HCT116 (cell line): ENCODE measurements around the gene TACC2. TPM values are rescaled to one million over a fixed set of nuclear protein-coding genes. Genes with fewer than 3 reads are reported as not detected.
"Not testable (repeated sequence)": the region's sequence is repeated elsewhere in the genome, so short reads cannot be mapped to it uniquely, and the experiment has no call there.

Source experiments
- ATAC-seq: fragments of 200-7000 bp; cut with Tn5 transposase; 2 replicates; pipeline ENCODE4 v1.9.1; 2020; ENCODE audit warnings: mild to moderate bottlenecking, moderate library complexity
- BruUV-seq: library from RNA; stranded (reverse); fragments of 400-500 nt; replicated peaks from 2 replicates; lab custom pipeline; 2021; lab: Mats Ljungman, UMichigan
- CTCF ChIA-PET: fragments of 300-600 bp; sonication (Branson Sonifier 250); formaldehyde crosslinking; loops from one replicate; lab custom pipeline; 2021; ENCODE audit warnings: antibody characterized with exemption; lab: Charles Lee
- POLR2A ChIA-PET: fragments of 300-600, 350-600 bp; sonication (Branson Sonifier 250); formaldehyde crosslinking; loops from one replicate; lab custom pipeline; 2021; ENCODE audit warnings: antibody characterized with exemption; lab: Charles Lee
- RAD21 ChIA-PET, 2 experiments: fragments of 300-600 bp; sonication (Branson Sonifier 250); formaldehyde crosslinking; loops; one replicate each; lab custom pipeline; 2023; ENCODE audit warnings: low total read pairs in 2 of 2; ENCODE audit not compliant: uncharacterized antibody in 2 of 2, unreplicated experiment in 2 of 2, low non-redundant PET in 1 of 2; lab: Charles Lee
- DNase-seq: peaks from one replicate; pipeline ENCODE4 v3.0.0-alpha.2; 2010; ENCODE audit warnings: low read depth, low spot score
- H2AFZ ChIP-seq: fragments of 200-600 bp; shearing (Covaris generic), sonication (generic); 2 replicates; pipeline ENCODE4 v1.6.1; 2017; ENCODE audit warnings: low read depth, mixed run types, mixed read lengths, antibody characterized with exemption, low read length; ENCODE audit not compliant: poor library complexity, severe bottlenecking
- H3K27ac ChIP-seq: 2 replicates; pipeline ENCODE4 v1.5.1; 2012; ENCODE audit warnings: low read depth, low read length
- H3K27me3 ChIP-seq: fragments of 200-600 bp; sonication (generic); 2 replicates; pipeline ENCODE4 v1.6.1; 2016; ENCODE audit warnings: mixed run types, low read length, mixed read lengths; ENCODE audit not compliant: insufficient read depth
- H3K36me3 ChIP-seq, 2 experiments: fragments of 200-500 bp in 1 of 2; fragments of 200-600 bp in 1 of 2; sonication (Bioruptor generic) in 1 of 2; sonication (generic) in 1 of 2; 2 replicates each; pipeline versions ENCODE4 v1.5.1 to v1.6.1; 2014 to 2016; ENCODE audit warnings: low read length in 2 of 2, inconsistent platforms in 1 of 2, mixed read lengths in 1 of 2, mixed run types in 1 of 2; ENCODE audit not compliant: insufficient read depth in 2 of 2, control insufficient read depth in 1 of 2
- H3K4me1 ChIP-seq, 2 experiments: fragments of 200-600 bp in 1 of 2; sonication (generic) in 1 of 2; 2 replicates each; pipeline versions ENCODE4 v1.5.1 to v1.6.1; 2012 to 2017; ENCODE audit warnings: low read length in 2 of 2, inconsistent platforms in 1 of 2, mild to moderate bottlenecking in 1 of 2, mixed read lengths in 1 of 2, mixed run types in 1 of 2, moderate library complexity in 1 of 2; ENCODE audit not compliant: insufficient read depth in 2 of 2, control insufficient read depth in 1 of 2
- H3K4me2 ChIP-seq: fragments of 200-600 bp; sonication (generic); 2 replicates; pipeline ENCODE4 v1.6.1; 2017; ENCODE audit warnings: mixed run types, low read length, mixed read lengths
- H3K4me3 ChIP-seq, 2 experiments: fragments of 200-600 bp in 1 of 2; sonication (generic) in 1 of 2; replicated peaks in 1 of 2; 2 replicates each; pipeline ENCODE4 v1.5.1; 2011 to 2016; ENCODE audit warnings: low read length in 2 of 2, control low read depth in 1 of 2, low read depth in 1 of 2, mild to moderate bottlenecking in 1 of 2, mixed read lengths in 1 of 2, mixed run types in 1 of 2
- H3K79me2 ChIP-seq: fragments of 200-600 bp; sonication (generic); 2 replicates; pipeline ENCODE4 v1.6.1; 2017; ENCODE audit warnings: mild to moderate bottlenecking, mixed run types, low read length, moderate library complexity, mixed read lengths; ENCODE audit not compliant: insufficient read depth
- H3K9ac ChIP-seq: fragments of 200-600 bp; sonication (generic); 2 replicates; pipeline ENCODE4 v1.6.1; 2016; ENCODE audit warnings: low read length, mixed read lengths
- H3K9me2 ChIP-seq: fragments of 200-600 bp; sonication (generic), shearing (Covaris generic); 2 replicates; pipeline ENCODE4 v1.6.1; 2017; ENCODE audit warnings: mixed run types, mild to moderate bottlenecking, moderate library complexity; ENCODE audit not compliant: insufficient read depth
- H3K9me3 ChIP-seq, 2 experiments: fragments of 200-500 bp in 1 of 2; fragments of 200-600 bp in 1 of 2; sonication (Bioruptor generic) in 1 of 2; sonication (generic) in 1 of 2; 2 replicates each; pipeline ENCODE4 v1.6.1; 2014 to 2017; ENCODE audit warnings: low read length in 2 of 2, mixed read lengths in 2 of 2, inconsistent platforms in 1 of 2, low read depth in 1 of 2, mild to moderate bottlenecking in 1 of 2, mixed run types in 1 of 2, moderate library complexity in 1 of 2; ENCODE audit not compliant: control insufficient read depth in 1 of 2, insufficient read depth in 1 of 2
- H4K20me1 ChIP-seq: fragments of 200-600 bp; sonication (generic), shearing (Covaris generic); 2 replicates; pipeline ENCODE4 v1.6.1; 2017; ENCODE audit warnings: mixed run types, mild to moderate bottlenecking, moderate library complexity; ENCODE audit not compliant: insufficient read depth
- ATF3 ChIP-seq: IDR thresholded peaks from 2 replicates; pipeline ENCODE4 v1.6.1; 2012
- CBX3 ChIP-seq: IDR thresholded peaks from 2 replicates; pipeline ENCODE4 v1.6.1; 2012; ENCODE audit warnings: low read depth
- CTCF ChIP-seq, 3 experiments: fragments of 200-600 bp in 1 of 3; sonication (generic) in 1 of 3; IDR thresholded peaks in 2 of 3; conservative IDR thresholded peaks in 1 of 3; 2 replicates each; pipeline ENCODE4 v1.5.1; 2012 to 2017; ENCODE audit warnings: low read depth in 2 of 3, low read length in 2 of 3, antibody characterized with exemption in 1 of 3, borderline replicate concordance in 1 of 3, control low read depth in 1 of 3, mild to moderate bottlenecking in 1 of 3, mixed read lengths in 1 of 3, mixed run types in 1 of 3, moderate library complexity in 1 of 3; ENCODE audit not compliant: insufficient read depth in 1 of 3
- EGR1 ChIP-seq: IDR thresholded peaks from 2 replicates; pipeline ENCODE4 v1.6.1; 2012; ENCODE audit warnings: low read depth
- ELF1 ChIP-seq: IDR thresholded peaks from 2 replicates; pipeline ENCODE4 v1.6.1; 2012; ENCODE audit warnings: low read depth, borderline replicate concordance
- EZH2 ChIP-seq: fragments of 200-600 bp; sonication (generic); IDR thresholded peaks from 2 replicates; pipeline ENCODE4 v1.6.1; 2017; ENCODE audit warnings: antibody characterized with exemption, mixed run types
- EZH2phosphoT487 ChIP-seq: fragments of 200-600 bp; IDR thresholded peaks from 2 replicates; pipeline ENCODE4 v1.6.1; 2018; ENCODE audit warnings: antibody characterized with exemption, borderline replicate concordance
- JUND ChIP-seq: IDR thresholded peaks from 2 replicates; pipeline ENCODE4 v1.6.1; 2012
- MAX ChIP-seq: IDR thresholded peaks from 2 replicates; pipeline ENCODE4 v1.6.1; 2012
- SIN3A ChIP-seq: IDR thresholded peaks from 2 replicates; pipeline ENCODE4 v1.6.1; 2012; ENCODE audit warnings: low read depth
- SP1 ChIP-seq: IDR thresholded peaks from 2 replicates; pipeline ENCODE4 v1.6.1; 2012; ENCODE audit warnings: low read depth
- TCF7L2 ChIP-seq: IDR thresholded peaks from 2 replicates; pipeline ENCODE4 v1.7.0; 2011; ENCODE audit warnings: borderline replicate concordance, inconsistent platforms; ENCODE audit not compliant: insufficient read depth, insufficient read length; ENCODE audit errors: extremely low read depth
- ZBTB33 ChIP-seq: IDR thresholded peaks from 2 replicates; pipeline ENCODE4 v1.6.1; 2011; ENCODE audit warnings: mild to moderate bottlenecking, low read length, moderate library complexity; ENCODE audit not compliant: insufficient replicate concordance; ENCODE audit errors: extremely low read depth
- ZFX ChIP-seq: fragments of 450-650 bp; IDR thresholded peaks from 2 replicates; pipeline ENCODE4 v1.6.1; 2017
- ZNF274 ChIP-seq: fragments of 200-500 bp; sonication (Bioruptor generic); IDR thresholded peaks from 2 replicates; pipeline ENCODE4 v1.6.1; 2014; ENCODE audit warnings: mild to moderate bottlenecking, low read depth, low read length, inconsistent platforms
- intact Hi-C: fragments of 100-400 bp; cut with micrococcal nuclease; formaldehyde crosslinking; loops from 2 replicates; pipeline ENCODE4 v1.10.0; 2022
- total RNA-seq: library from RNA; stranded (reverse); gene quantifications from one replicate; pipeline ENCODE4 v1.2.1, GENCODE V29; 2021; ENCODE audit not compliant: unreplicated experiment

TACC2 gene
- total RNA-seq, 1 experiment from 2014 or later = 38.6 TPM

GRCh38 chr10:121990015-121990677 lies 1.2 kb downstream of the TACC2 start:
- intact Hi-C loops = no loop called here
- DNase-seq (no peak), ATAC-seq (no peak)
- H2AFZ ChIP-seq = no peak overlapping the region
- no peaks in the 10 kb centered on the region for H4K20me1 ChIP-seq
- POLR2A ChIA-PET = no interaction called here
- no peak overlapping the region for H3K4me3 ChIP-seq
- H3K27ac ChIP-seq = no peak overlapping the region
- H3K9me3 ChIP-seq = peaks cover under 1 to 8% of the 10 kb centered on the region in 2 experiments; a peak in 2 of 4 replicates
- H3K4me1 ChIP-seq = peaks cover 18 to 25% of the 10 kb centered on the region in 2 experiments
- no peak overlapping the region for H3K4me2 ChIP-seq
- no peaks in the 10 kb centered on the region for H3K36me3 ChIP-seq
- no peaks in the 10 kb centered on the region for H3K9me2 ChIP-seq
- TF ChIP-seq EZH2phosphoT487 = no peak
- no peak for TF ChIP-seq SIN3A
- no peak for TF ChIP-seq CTCF (IDR thresholded peaks at IDR 0.05 in 2 of 3, conservative IDR thresholded peaks at IDR 0.05 in 1 of 3; ENCODE audit: borderline replicate concordance in 1 of 3, insufficient read depth in 1 of 3, low read depth in 2 of 3, low read length in 2 of 3)
- no peak for TF ChIP-seq JUND
- no peak for TF ChIP-seq ATF3
- TF ChIP-seq ZNF274 = no peak
- TF ChIP-seq EGR1 = no peak
- no peak for TF ChIP-seq ZFX
- TF ChIP-seq MAX = no peak
- TF ChIP-seq ELF1 = no peak
- no peak for TF ChIP-seq EZH2
- TF ChIP-seq SP1 = no peak
- no peak for TF ChIP-seq TCF7L2
- no peak for TF ChIP-seq CBX3
- TF ChIP-seq ZBTB33 = no peak
- TF ChIP-seq, all 23 proteins: peak for 0
- no TSS peak for BruUV-seq
- no peaks in the 10 kb centered on the region for H3K27me3 ChIP-seq
- ChIA-PET CTCF (no interaction called here), RAD21 (no interaction called here)
- H3K9ac ChIP-seq = no peak overlapping the region
- no peaks in the 10 kb centered on the region for H3K79me2 ChIP-seq

- H4K20me1 ChIP-seq, H3K36me3 ChIP-seq, H3K27ac ChIP-seq, RAD21 ChIA-PET, H3K9me3 ChIP-seq, H3K9me2 ChIP-seq, ATAC-seq, CTCF ChIA-PET, H3K4me2 ChIP-seq, H2AFZ ChIP-seq, BruUV-seq, H3K4me3 ChIP-seq, intact Hi-C loops, H3K79me2 ChIP-seq, POLR2A ChIA-PET, H3K9ac ChIP-seq, DNase-seq, H3K27me3 ChIP-seq: not testable (repeated sequence)
- H3K4me1 ChIP-seq = peaks cover 18 to 23% of the 10 kb centered on the region in 2 experiments
Measured at GRCh38 chr10:121991727-121992126, 2.8 kb downstream of the TACC2 start.
